ENCODE results near the gene TMEM170A. TPM values are rescaled to one million over a fixed set of nuclear protein-coding genes. Genes with fewer than 3 reads are reported as not detected.
"Not testable (repeated sequence)": the region's sequence is repeated elsewhere in the genome, so short reads cannot be mapped to it uniquely, and the experiment has no call there.

The TMEM170A gene
- total RNA-seq, 1 experiment from 2014 or later, result 10.1 TPM

DNA sequence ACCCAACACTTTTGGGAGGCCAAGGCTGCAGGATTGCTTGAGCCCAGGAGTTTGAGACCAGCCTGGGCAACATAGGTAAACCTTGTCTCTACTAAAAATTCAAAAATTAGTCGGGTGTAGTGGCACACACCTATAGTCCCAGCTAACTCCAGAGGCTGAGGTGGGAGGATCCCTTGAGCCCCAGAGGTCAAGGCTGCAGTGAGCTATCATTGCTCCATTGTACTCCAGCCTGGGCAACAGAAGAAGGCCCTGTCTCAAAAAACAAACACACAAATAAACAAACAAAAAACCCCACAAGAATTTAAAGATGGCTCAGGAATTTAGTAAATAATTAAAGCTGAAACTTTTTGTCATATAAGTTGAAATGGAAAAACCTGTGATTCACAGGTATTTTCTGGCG, 2.3 kb upstream of the TMEM170A start:
- BruUV-seq (replicated peaks), result no TSS peak
- POLR2A ChIA-PET (ENCODE audit: unreplicated experiment), result interaction anchor here (0.6 kb wide), 1 partner anchor 56 kb away, joined by 8 read pairs; no protein-coding TSS in a partner anchor
- H3K79me2 ChIP-seq (ENCODE audit: low read length), result peaks cover 25% of the 10 kb centered on the region
- ATAC-seq, result no peak
- H3K9ac ChIP-seq (ENCODE audit: low read length), result no peak overlapping the region
- no peaks in the 10 kb centered on the region for H3K9me2 ChIP-seq (replicated peaks; ENCODE audit: low read length)
- no peak overlapping the region for H3K27ac ChIP-seq (ENCODE audit: low read length)
- no peaks in the 10 kb centered on the region for H3K9me3 ChIP-seq (ENCODE audit: low read length)
- no peaks in the 10 kb centered on the region; the same call in 1 of the 2 replicates for H3K36me3 ChIP-seq (ENCODE audit: low read depth, low read length)
- TF ChIP-seq EZH2 (IDR thresholded peaks at IDR 0.05; ENCODE audit: low read length, unreplicated experiment) (no peak), EZH2phosphoT487 (IDR thresholded peaks at IDR 0.05; ENCODE audit: borderline replicate concordance, low read length) (no peak)
- TF ChIP-seq, protein P1, sequence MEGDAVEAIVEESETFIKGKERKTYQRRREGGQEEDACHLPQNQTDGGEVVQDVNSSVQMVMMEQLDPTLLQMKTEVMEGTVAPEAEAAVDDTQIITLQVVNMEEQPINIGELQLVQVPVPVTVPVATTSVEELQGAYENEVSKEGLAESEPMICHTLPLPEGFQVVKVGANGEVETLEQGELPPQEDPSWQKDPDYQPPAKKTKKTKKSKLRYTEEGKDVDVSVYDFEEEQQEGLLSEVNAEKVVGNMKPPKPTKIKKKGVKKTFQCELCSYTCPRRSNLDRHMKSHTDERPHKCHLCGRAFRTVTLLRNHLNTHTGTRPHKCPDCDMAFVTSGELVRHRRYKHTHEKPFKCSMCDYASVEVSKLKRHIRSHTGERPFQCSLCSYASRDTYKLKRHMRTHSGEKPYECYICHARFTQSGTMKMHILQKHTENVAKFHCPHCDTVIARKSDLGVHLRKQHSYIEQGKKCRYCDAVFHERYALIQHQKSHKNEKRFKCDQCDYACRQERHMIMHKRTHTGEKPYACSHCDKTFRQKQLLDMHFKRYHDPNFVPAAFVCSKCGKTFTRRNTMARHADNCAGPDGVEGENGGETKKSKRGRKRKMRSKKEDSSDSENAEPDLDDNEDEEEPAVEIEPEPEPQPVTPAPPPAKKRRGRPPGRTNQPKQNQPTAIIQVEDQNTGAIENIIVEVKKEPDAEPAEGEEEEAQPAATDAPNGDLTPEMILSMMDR (conservative IDR thresholded peaks at IDR 0.05; ENCODE audit: low read depth, low read length), result no peak
- peaks cover 3% of the 10 kb centered on the region; the same call in 1 of the 2 replicates for H4K20me1 ChIP-seq (ENCODE audit: low read length)
- no peak overlapping the region for H3K4me3 ChIP-seq (ENCODE audit: low read length)
- no peak overlapping the region for H3K4me2 ChIP-seq (ENCODE audit: low read length)
- intact Hi-C loops (cut with micrococcal nuclease), result no loop called here
- H3F3A ChIP-seq (ENCODE audit: low read length, unreplicated experiment), result no peaks in the 10 kb centered on the region
- no peak for DNase-seq
- H2AFZ ChIP-seq (ENCODE audit: low read length), result no peak overlapping the region
- no peaks in the 10 kb centered on the region for H3K27me3 ChIP-seq (ENCODE audit: low read length)
- CTCF ChIA-PET, result interaction anchor here (0.7 kb wide), 1 partner anchor 13 kb away, joined by 4 read pairs; no protein-coding TSS in a partner anchor
- H3K4me1 ChIP-seq (ENCODE audit: insufficient read depth, low read length), result peaks cover 13% of the 10 kb centered on the region; the same call in 1 of the 2 replicates

DNA sequence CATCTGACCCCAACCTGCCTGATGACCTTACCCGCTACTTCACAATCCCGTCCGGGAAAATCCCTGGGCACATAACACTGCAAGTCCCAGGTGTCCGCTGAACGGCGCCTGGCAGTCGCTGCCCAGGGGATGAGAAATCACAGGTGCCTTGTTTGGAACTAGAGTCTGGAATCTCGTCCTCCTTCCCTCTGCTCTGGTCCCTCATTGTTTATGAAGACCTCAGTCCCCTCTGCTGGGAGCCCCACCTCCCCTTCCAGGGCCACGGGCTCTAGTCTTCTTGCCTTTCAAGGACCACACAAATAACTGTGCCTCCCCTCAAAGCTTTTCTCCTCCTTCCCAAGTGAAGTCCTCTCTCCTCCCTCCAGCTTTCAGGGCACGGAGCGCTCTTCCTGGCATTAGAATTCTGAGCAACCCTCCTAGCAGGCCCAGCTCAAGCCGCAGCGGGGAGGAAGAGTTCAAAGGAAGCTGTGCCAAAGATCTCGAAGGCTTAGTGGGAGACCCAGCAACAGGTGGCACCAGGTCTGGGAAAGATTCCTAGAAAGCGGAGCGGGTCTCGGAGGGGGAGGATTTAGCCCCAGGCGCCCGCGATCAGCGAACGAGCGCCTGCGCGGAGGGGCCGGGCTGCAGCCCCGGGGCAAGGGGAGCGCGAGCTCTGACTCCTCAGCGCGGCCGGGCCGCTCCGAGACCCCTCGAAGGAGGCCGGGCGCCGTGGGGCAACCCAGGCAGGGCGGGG, 934 bp downstream of the TMEM170A start:
- Histone ChIP-seq H3K4me1 (ENCODE audit: insufficient read depth, low read length) (peaks cover 17% of the 10 kb centered on the region; the same call in 1 of the 2 replicates), H2AFZ (ENCODE audit: low read length) (peak overlapping the region; percentile 83), H3K27ac (ENCODE audit: low read length) (peak overlapping the region; percentile 64; the same call in 1 of the 2 replicates), H3K4me3 (ENCODE audit: low read length) (peak overlapping the region; percentile 89), H3K79me2 (ENCODE audit: low read length) (peaks cover 57% of the 10 kb centered on the region), H3K9ac (ENCODE audit: low read length) (peak overlapping the region; percentile 89), H4K20me1 (ENCODE audit: low read length) (peaks cover 13% of the 10 kb centered on the region; the same call in 1 of the 2 replicates), H3K4me2 (ENCODE audit: low read length) (peak overlapping the region; percentile 79)
- not testable (repeated sequence) for H3K9me3 ChIP-seq (ENCODE audit: low read length); H3K9me2 ChIP-seq (replicated peaks; ENCODE audit: low read length); H3K36me3 ChIP-seq (ENCODE audit: low read depth, low read length); H3K27me3 ChIP-seq (ENCODE audit: low read length); H3F3A ChIP-seq (ENCODE audit: low read length, unreplicated experiment)
- DNase-seq (peak; percentile 32), ATAC-seq (peak; percentile 24)
- ChIA-PET POLR2A (ENCODE audit: unreplicated experiment) (interaction anchor here (1.0 kb wide), 1 partner anchor 54 kb away, joined by 6 read pairs; no protein-coding TSS in a partner anchor), CTCF (interaction anchor here (0.8 kb wide), 1 partner anchor 53 kb away, joined by 4 read pairs; no protein-coding TSS in a partner anchor)
- intact Hi-C loops (cut with micrococcal nuclease), result loop anchor here (1.0 to 5.0 kb wide), 2 partner anchors 159 to 264 kb away; partner anchors contain the start of gene ADAT1
- BruUV-seq (replicated peaks), result TSS peak; percentile 64

DNA sequence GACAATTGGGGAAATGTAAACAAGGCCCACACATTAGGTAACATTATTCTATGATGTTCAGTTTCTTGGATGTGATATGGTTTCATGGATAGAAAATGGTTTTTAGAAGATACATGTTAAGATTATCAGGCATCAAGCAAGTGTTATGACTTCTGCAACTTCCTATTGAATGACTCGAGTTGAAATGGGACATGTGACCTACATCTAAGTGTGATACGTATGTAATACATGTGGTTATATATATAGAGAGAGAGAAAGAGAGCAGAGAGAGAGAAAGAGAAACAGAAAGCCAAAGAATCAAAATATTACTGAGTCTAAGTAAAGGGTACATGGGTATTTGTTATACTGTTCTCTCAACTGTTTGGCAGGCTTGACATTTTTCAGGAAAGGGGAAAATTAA, 1.7 kb downstream of the TMEM170A start:
- BruUV-seq (replicated peaks), result no TSS peak
- ChIA-PET POLR2A (ENCODE audit: unreplicated experiment) (no interaction called here), CTCF (no interaction called here)
- no peak for DNase-seq
- Histone ChIP-seq H3K79me2 (ENCODE audit: low read length) (peaks cover 65% of the 10 kb centered on the region), H3K9me2 (replicated peaks; ENCODE audit: low read length) (no peaks in the 10 kb centered on the region), H3K4me1 (ENCODE audit: insufficient read depth, low read length) (peaks cover 17% of the 10 kb centered on the region; the same call in 1 of the 2 replicates), H3K4me2 (ENCODE audit: low read length) (peak overlapping the region; percentile 79), H4K20me1 (ENCODE audit: low read length) (peaks cover 13% of the 10 kb centered on the region), H3K36me3 (ENCODE audit: low read depth, low read length) (no peaks in the 10 kb centered on the region; the same call in 1 of the 2 replicates), H3K9ac (ENCODE audit: low read length) (peak overlapping the region; percentile 89; the same call in 1 of the 2 replicates), H3K27me3 (ENCODE audit: low read length) (no peaks in the 10 kb centered on the region), H3K4me3 (ENCODE audit: low read length) (peak overlapping the region; percentile 89), H3F3A (ENCODE audit: low read length, unreplicated experiment) (no peaks in the 10 kb centered on the region), H2AFZ (ENCODE audit: low read length) (no peak overlapping the region), H3K9me3 (ENCODE audit: low read length) (no peaks in the 10 kb centered on the region), H3K27ac (ENCODE audit: low read length) (no peak overlapping the region)
- no peak for ATAC-seq
- intact Hi-C loops (cut with micrococcal nuclease), result loop anchor here (5.0 kb wide), 1 partner anchor 159 kb away; the partner anchor contains the start of gene ADAT1
- TF ChIP-seq EZH2phosphoT487 (IDR thresholded peaks at IDR 0.05; ENCODE audit: borderline replicate concordance, low read length), result no peak

All from PC-3 (cell line).